ENCODE measurements around the gene GPANK1.
A peak's percentile ranks its signal among the peaks of the same experiment; 100 is the strongest.

The GPANK1 gene

DNA sequence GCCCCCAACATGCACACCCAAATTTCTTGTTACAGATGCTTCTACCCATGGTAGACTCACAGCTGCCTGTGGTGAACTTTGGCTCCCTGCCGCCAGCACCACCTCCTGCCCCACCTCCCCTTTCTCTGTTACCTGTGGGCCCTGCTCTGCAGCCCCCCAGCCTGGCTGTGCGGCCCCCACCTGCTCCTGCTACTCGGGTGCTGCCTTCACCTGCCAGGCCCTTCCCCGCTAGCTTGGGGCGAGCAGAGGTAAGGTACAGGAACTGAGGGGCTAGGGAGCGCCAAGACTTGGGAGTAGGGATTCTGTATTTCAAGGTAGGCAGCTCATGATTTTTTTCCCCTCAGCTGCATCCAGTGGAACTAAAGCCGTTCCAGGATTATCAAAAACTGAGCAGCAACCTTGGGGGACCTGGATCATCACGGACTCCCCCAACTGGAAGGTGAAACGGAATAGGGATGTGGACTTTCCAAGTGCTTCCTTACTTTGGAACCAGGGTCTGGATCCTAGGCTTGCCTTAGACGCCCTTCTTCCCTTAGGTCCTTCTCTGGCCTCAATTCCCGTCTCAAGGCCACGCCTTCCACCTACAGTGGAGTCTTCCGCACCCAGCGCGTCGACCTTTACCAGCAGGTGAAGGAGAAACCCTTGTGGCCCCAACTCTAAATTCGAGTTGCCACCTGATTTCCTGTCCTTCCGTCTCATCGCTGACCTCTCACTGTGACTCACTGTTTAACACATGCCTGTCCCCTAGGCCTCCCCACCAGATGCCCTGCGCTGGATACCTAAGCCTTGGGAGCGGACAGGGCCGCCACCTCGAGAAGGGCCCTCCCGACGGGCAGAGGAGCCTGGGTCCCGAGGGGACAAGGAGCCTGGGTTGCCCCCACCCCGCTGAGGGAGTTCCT, 27.9 kb downstream of the GPANK1 start:
- no peak for DNase-seq

DNA sequence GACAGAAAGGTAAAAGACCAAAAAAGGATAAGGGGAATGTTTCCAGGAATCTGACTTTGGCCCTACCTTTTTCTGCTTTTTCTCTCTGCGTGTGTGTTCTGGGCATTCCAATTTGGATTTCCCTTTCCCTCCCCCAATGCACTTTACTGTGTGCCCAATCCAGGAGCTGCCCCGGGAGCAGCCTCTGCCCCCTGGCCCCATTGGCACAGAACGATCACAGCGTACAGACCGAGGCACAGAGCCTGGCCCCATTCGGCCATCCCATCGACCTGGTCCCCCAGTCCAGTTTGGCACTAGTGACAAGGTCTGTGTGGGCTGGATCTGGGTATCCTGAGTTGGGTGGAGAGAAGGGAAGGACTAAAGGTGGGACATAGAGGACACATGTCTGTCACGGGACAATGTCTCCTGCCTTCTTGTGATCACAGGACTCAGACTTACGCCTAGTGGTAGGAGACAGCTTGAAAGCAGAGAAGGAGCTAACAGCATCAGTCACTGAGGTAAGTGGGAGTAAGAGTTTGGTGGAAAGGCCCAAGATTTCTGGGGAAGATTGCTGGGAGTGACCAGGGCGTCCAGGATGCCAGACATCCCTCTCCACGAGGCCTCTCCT, 29.7 kb downstream of the GPANK1 start:
- DNase-seq, result no peak

DNA sequence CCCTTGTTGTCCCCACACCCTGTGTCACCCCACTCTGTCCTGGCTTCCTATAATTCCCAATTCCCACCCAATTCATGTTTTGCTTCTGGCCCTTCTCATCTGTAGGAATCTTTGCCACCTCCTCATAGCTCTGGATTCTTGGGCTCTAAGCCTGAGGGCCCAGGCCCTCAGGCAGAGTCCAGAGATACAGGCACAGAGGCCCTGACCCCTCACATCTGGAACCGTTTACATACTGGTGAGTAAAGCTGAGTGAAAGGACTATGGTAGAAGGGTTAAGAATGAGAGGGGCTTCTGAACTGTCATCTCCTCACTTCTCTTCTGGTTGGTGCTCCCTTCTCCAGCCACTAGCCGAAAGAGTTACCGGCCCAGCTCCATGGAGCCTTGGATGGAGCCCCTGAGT, 30.7 kb downstream of the GPANK1 start:
- DNase-seq, result no peak

DNA sequence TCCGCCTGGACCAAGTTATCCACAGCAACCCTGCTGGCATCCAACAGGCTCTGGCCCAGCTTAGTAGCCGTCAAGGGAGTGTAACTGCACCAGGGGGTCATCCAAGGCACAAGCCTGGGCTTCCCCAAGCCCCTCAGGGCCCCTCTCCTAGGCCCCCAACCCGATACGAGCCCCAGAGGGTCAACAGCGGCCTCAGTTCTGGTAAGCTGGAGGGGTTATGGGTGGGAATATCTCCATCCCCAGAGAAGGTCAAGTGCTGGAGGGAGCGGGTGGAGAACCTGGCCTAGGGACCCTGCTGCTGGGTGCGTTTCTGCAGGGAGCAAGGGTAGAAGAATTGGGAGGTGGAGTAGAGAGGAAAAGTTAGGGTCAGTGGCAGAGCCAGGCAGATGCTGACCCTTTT, 31.4 kb downstream of the GPANK1 start:
- no peak for DNase-seq

DNA sequence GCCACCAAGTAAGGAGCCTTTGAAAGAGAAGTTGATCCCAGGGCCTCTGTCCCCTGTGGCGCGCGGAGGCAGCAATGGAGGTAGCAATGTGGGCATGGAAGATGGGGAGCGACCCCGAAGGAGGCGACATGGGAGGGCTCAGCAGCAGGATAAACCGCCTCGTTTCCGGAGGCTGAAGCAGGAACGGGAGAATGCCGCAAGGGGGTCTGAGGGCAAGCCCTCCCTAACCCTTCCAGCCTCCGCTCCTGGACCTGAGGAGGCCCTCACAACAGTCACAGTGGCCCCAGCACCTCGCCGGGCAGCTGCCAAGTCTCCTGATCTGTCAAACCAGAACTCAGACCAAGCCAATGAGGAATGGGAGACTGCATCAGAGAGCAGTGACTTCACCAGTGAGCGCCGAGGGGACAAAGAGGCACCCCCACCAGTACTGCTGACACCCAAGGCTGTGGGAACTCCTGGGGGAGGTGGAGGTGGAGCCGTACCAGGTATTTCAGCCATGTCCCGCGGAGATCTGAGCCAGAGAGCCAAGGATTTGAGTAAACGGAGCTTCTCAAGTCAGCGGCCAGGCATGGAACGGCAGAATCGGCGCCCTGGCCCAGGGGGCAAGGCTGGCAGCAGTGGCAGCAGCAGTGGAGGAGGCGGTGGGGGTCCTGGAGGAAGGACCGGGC, 32.4 kb downstream of the GPANK1 start:
- DNase-seq, result no peak

DNA sequence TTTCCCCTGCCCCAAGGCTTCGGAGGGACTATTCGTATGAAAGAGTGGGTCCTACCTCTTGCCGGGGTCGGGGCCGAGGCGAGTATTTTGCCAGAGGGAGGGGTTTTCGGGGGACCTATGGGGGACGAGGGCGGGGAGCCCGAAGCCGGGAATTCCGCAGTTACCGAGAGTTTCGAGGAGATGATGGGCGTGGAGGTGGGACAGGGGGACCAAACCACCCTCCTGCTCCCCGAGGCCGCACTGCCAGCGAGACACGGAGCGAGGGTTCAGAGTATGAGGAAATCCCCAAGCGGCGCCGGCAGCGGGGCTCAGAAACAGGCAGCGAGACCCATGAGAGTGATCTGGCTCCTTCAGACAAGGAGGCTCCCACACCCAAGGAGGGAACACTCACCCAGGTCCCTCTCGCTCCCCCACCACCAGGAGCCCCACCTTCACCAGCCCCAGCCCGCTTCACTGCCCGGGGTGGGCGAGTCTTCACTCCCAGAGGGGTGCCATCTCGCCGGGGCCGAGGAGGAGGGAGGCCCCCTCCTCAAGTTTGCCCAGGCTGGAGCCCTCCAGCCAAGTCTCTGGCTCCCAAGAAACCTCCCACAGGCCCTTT, 33.0 kb downstream of the GPANK1 start:
- DNase-seq, result no peak

DNA sequence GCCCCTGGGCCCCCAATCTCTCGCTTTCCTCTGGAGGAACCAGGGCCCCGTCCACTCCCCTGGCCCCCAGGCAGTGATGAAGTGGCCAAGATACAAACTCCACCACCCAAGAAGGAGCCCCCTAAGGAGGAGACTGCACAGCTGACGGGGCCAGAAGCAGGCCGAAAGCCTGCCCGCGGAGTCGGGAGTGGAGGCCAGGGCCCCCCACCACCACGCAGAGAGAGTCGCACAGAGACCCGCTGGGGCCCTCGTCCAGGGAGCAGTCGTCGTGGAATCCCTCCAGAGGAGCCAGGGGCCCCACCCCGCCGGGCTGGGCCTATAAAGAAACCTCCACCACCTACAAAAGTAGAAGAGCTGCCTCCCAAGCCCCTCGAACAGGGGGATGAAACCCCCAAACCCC, 33.6 kb downstream of the GPANK1 start:
- DNase-seq, result no peak

DNA sequence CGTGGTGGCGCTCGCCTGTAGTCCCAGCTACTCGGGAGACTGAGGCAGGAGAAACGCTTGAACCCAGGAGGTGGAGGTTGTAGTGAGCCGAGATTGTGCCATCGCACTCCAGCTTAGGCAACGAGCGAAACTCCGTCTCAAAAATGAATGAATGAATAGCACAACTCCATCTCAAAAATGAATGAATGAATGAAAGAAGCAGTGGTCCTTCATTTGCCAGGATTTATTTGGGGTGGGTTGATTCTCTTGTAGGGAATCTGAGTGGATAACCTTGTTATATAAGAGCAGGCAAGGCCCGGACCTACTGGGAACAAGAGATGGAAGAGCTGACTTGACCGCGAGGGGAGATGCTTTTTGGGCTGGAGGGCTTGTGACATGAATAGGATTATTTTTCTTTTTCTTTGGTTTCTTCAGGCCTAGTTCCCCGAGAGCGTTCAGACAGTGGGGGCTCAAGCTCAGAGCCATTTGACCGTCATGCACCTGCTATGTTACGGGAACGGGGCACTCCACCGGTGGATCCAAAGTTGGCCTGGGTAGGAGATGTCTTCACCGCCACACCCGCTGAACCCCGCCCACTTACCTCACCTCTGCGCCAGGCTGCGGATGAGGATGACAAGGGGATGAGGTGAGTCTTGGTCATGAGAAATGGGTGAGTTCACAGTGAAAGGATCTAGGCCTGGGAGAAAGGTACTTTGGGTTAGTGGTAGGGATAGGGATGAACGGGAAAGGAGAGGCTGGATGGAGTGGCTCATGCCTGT, 34.4 kb downstream of the GPANK1 start:
- no peak for DNase-seq

DNA sequence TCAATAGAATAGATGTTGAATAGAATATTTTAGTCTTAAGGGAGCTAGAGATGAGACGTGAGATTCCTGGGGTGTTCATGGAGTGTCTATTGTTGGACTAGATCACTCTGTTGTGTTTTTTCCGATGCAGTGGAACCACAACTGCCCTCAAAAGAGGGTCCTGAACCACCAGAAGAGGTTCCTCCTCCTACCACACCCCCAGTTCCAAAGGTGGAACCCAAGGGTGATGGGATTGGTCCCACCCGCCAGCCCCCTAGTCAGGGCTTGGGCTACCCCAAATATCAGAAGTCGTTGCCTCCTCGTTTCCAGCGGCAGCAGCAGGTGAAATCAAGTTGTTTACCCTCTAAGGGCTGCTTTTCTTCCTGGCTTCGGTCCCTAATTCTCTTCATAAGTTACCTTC, 35.8 kb downstream of the GPANK1 start:
- no peak for DNase-seq

DNA sequence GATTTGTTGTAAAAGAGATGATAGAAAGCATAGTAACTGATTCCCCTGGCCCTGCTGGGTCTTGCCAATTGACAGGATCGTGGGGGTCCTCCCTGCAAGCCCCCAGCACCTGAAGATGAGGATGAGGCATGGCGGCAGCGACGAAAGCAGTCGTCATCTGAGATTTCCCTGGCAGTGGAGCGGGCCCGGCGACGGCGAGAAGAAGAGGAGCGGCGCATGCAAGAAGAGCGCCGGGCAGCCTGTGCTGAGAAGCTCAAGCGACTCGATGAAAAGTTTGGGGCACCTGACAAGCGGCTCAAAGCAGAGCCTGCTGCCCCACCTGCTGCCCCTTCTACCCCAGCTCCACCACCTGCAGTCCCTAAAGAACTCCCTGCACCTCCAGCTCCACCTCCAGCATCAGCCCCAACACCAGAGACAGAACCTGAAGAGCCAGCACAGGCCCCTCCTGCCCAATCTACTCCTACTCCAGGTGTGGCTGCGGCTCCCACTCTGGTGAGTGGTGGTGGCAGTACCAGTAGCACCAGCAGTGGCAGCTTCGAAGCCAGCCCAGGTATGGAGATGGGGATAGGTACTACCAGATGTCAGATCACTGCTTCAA, 37.0 kb downstream of the GPANK1 start:
- DNase-seq, result no peak

DNA sequence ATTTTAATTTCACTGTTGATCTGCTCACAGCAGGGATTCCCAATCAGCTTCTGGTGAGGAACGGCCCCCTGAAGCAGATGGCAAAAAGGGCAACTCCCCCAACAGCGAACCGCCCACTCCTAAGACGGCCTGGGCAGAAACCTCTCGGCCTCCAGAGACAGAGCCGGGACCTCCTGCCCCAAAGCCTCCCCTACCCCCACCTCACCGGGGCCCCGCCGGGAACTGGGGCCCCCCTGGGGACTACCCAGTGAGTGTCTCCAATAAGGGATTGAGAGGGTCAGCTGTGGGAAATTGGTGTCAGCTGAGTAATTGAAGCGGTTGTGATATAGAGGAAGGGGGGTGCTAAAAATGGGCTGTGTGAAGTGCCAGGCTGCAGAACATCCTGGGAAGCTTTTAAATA, 37.8 kb downstream of the GPANK1 start:
- no peak for DNase-seq

DNA sequence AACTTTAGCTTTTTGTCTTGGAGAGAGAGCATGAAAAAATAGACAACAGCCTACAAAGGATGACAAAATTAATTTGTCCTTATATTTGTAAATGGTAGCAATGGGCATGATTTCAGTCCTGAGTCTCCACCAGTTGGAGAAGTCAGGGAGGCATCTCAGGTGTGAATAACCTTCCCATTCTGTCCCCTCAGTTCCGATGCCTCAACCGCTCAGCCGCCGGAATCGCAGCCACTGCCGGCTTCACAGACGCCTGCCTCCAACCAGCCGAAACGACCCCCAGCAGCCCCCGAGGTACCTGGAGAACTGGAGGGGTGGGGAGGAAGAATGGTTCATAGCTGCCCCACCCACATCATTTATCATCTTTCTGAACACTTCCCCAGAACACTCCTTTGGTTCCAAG, 40.7 kb downstream of the GPANK1 start:
- DNase-seq, result no peak

DNA sequence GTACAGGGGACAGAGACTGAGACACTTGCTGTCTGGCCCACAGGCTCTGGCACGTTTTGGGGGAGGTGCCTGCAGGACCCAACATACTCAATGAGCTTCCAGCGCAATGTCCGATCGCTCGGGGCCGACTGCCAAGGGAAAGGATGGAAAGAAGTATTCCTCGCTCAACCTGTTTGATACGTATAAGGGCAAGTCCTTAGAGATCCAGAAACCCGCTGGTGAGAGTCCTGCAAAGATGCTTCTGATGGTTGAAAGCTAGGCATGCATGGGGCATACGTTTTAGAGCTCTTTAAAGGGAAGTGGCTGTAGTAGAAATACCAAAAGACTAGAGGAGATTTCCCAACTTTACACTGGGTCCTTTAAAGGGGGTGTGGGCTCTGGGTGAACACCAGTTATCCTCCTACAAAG, 42.1 kb downstream of the GPANK1 start:
- DNase-seq, result no peak

DNA sequence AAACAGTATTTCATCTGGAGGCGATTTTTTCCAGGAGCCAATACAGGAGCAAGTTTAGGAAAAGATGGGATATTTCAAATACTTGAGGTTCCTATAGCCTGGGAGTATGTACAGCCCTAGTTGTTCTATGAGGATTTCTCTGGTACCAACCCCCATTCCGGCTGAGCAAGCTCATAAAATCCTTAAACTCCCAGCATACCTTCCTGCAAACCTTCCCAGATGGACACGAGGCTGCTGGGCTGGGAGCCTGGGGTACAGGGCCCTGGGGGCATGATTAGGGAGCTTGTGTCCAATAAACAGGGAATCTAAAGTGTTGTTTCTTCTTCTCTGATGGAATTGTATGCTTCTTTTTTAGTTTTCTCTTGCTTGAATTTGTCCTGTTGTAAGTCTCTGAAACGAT, 42.8 kb downstream of the GPANK1 start:
- no peak for DNase-seq

DNA sequence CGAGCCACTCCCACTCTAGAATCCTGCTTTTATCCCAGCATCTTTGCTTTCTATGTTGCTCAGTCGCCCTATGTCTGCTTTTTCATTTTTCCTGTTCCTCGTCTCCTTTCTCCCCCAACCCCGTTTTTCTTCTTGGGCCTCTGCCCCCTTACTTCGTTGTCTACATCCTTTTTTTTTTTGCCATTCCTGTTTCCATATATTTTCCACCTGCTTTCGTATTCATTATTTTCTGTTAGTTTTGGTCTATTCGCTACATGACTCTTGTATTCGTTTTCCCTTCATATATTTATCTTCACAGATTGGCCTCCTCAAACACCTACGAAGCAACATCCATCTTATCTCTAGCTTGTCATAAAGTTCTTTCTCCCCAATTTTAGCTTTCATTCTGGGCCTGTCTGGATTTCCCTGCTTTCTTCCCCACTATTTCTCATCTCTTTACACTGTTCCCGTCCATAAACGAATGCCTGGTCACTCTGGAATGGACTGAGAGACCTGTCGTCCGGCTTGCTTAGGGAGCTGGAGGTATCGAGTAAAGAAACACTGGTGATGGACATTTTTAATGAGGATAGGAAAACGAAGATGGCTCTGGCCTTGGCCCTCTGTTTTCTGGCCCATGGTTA, 43.4 kb downstream of the GPANK1 start:
- DNase-seq, result no peak

DNA sequence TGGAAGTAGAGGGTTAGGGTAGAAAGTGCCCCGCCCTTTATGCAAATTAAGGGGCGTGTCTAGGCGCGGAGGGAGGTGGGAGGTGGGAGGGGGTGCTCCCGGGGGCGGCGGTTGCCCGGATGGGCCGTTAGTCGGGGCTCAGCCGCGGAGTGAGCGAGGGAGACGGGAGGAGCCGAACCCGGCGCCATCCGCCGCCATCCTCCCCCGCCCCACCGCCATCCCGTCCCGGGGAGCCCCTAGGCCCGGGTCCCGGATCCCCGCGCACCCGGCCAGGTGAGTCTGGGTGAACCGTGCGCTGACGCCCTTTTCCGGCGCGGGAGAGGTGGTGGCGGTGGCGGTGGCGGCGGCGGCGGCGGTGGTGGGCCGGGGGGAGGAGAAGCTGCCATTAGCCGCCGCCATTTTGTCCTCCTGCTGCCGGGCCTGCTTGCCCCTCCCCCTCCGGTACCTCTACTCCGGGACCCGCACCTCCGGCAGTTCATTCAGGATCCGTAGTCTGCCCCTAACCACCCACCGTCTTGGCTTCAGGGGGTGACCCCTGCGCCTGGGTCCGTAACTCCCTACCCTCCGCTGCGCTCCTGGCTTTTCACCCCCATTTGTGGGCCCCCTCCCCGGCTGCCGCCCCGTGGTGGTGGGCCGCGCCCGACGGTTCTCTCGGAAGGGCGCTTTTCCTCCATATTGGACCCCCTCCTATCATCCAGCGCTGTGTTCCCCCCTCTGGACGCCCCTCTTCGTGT, 44.0 kb downstream of the GPANK1 start, which contains the start of gene PRRC2A:
Gene PRRC2A, plus strand, starts transcription at position 130 of the 734 bp plus-strand sequence. CDS start 2,075 bp downstream, outside the sequence.
- DNase-seq, result peak; percentile 95

DNA sequence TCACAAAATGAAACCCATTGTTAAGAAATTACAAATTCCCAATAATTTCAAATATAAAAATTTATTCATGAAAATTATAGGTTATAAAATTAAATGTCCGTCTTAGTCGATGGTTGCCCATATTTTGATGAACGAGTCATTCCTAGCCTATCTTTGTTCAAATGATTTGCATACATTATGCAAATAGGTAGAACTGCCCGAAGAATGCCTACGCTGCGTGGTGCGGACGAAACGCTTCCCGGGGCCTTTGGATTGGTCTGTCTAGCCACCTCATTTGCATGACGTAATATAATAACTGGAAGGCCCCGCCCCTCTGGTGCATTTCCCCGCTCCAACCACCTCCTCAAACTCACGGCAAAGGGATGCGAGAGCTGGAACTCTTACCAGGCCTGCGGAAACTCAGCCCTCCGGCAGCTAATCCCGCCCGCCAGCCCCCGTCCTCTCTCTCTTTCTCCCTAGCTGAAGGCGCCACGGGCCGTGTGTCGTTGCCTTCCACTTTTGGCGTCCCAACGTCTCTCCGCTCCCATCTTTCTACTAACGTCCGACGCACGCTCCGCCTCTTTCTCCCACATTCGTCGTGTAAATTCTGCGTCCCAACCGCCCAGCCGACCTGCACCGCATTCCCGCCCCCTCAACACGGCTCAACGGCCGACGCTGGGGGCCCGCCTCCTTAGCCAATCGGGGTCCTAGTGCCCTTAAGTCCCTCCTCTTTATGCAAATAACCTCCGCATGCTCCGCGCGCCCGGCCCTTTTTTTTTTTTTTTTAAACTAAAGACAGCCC, 44.8 kb downstream of the GPANK1 start:
- peak; percentile 94 for DNase-seq

DNA sequence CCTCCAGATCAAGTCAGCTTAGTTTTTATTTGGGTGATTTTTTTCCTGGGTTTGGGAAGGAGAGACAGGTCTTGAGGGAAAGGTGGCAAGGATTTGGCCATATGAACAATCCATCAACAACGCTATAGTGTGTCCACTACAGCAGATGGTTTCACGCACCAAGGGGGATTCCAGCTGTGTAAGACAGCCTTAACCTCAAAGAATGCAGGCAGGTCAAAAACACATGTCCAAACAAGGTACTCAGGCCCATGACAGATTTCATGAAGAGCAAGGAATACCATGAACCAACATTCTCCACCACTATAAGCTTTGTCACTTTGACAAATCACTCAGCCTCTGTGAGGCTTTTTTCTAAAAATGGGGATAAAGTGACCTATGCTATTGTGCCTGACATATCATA, 47.8 kb downstream of the GPANK1 start:
- DNase-seq, result no peak

DNA sequence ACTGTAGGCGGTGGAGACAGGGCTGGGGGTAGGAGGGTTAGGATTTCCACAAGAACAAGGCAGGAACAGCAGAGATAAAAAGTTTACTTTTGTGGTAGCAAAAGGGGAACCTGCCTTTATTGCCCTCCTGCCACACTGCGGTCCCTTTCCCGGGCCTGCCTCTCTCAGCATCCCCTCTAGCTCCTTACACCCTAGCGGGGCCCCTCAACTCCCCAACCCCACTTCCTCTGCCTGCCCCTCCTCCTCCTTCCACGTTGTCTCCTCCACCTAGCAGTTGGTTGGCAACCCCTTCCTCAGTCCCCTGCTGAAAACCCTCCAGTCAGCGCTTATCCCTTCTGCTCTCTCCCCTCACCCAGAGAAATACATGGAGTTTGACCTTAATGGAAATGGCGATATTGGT, 49.0 kb downstream of the GPANK1 start:
- DNase-seq, result no peak

All from activated CD8-positive, alpha-beta memory T cell treated with anti-CD3 and anti-CD28 coated beads, Interleukin-2, amount 50 U/mL, for 4 hours (primary cell).